Upper lobe of left lung (tissue), 4 donors: Measurements from ENCODE around the gene PDE4D.

Experiments
- CTCF ChIP-seq, 6 experiments: fragments of 450-650 bp in 4 of 6; fragments of 200-600 bp in 2 of 6; sonication (generic) in 2 of 6; IDR thresholded peaks; one replicate each; pipeline ENCODE4 v1.5.1; 2016 to 2019; ENCODE audit warnings: antibody characterized with exemption in 6 of 6
- POLR2A ChIP-seq, 4 donors: fragments of 450-650 bp; IDR thresholded peaks; one replicate each; pipeline ENCODE4 v1.5.1; 2016 to 2017; ENCODE audit warnings: antibody characterized with exemption in 4 of 4, mild to moderate bottlenecking in 2 of 4
- POLR2AphosphoS5 ChIP-seq, 2 donors: sonication (generic); formaldehyde crosslinking; IDR thresholded peaks; one replicate each; pipeline ENCODE4 v1.5.1; 2017; ENCODE audit warnings: antibody characterized with exemption in 2 of 2

GRCh38 chr5:58988938-58989337 lies 904.6 kb downstream of the PDE4D start:
- TF ChIP-seq CTCF (IDR thresholded peaks at IDR 0.05) (no peak), POLR2AphosphoS5 (IDR thresholded peaks at IDR 0.05) (no peak), POLR2A (IDR thresholded peaks at IDR 0.05) (no peak)
